GM23338 (cell line): Measurements from ENCODE around the gene MRPS10. TPM values are rescaled to one million over a fixed set of nuclear protein-coding genes. Genes with fewer than 3 reads are reported as not detected.

ENCODE experiments used
- ATAC-seq: fragments of 200-7000 bp; cut with Tn5 transposase; 3 replicates; pipeline ENCODE4 v1.9.1; 2020
- DNase-seq: peaks from one replicate; pipeline ENCODE4 v3.0.0-alpha.2; 2015; ENCODE audit warnings: low spot score
- H2AFZ ChIP-seq: fragments of 200-600 bp; sonication (generic); 2 replicates; pipeline ENCODE4 v1.8.0; 2016; ENCODE audit warnings: antibody characterized with exemption, mild to moderate bottlenecking, moderate library complexity
- H3F3A ChIP-seq: fragments of 200-600 bp; sonication (generic); replicated peaks from 2 replicates; pipeline ENCODE4 v1.8.0; 2017; ENCODE audit warnings: antibody characterized with exemption, mixed run types, low read depth
- H3K27ac ChIP-seq: fragments of 200-600 bp; sonication (generic); 2 replicates; pipeline ENCODE4 v1.6.1; 2016; ENCODE audit warnings: low read depth
- H3K27me3 ChIP-seq: fragments of 200-600 bp; sonication (generic); 2 replicates; pipeline ENCODE4 v1.8.0; 2016; ENCODE audit warnings: mild to moderate bottlenecking, mixed run types, moderate library complexity; ENCODE audit not compliant: insufficient read depth
- H3K36me3 ChIP-seq: fragments of 200-600 bp; sonication (generic); 2 replicates; pipeline ENCODE4 v1.8.0; 2016; ENCODE audit warnings: mild to moderate bottlenecking; ENCODE audit not compliant: insufficient read depth
- H3K4me1 ChIP-seq: fragments of 200-600 bp; sonication (generic); 2 replicates; pipeline ENCODE4 v1.8.0; 2016; ENCODE audit warnings: mild to moderate bottlenecking, moderate library complexity; ENCODE audit not compliant: insufficient read depth
- H3K4me2 ChIP-seq: fragments of 200-600 bp; sonication (generic); 2 replicates; pipeline ENCODE4 v1.7.1; 2017; ENCODE audit warnings: mixed run types
- H3K4me3 ChIP-seq: fragments of 200-600 bp; sonication (generic); 2 replicates; pipeline ENCODE4 v1.6.1; 2016; ENCODE audit warnings: mixed run types
- H3K79me2 ChIP-seq: fragments of 200-600 bp; sonication (generic); replicated peaks from 2 replicates; pipeline ENCODE4 v1.8.0; 2017; ENCODE audit warnings: mild to moderate bottlenecking; ENCODE audit not compliant: insufficient read depth
- H3K9me2 ChIP-seq: fragments of 200-600 bp; sonication (generic); 2 replicates; pipeline ENCODE4 v1.8.0; 2017; ENCODE audit not compliant: insufficient read depth
- H4K20me1 ChIP-seq: fragments of 200-600 bp; sonication (generic); replicated peaks from 2 replicates; pipeline ENCODE4 v1.8.0; 2017; ENCODE audit warnings: mild to moderate bottlenecking; ENCODE audit not compliant: insufficient read depth
- H3K27ac Mint-ChIP-seq: 2 replicates; pipeline ENCODE4 v1.8.0; 2020; ENCODE audit warnings: inconsistent platforms, mild to moderate bottlenecking, moderate library complexity, mixed read lengths
- H3K27me3 Mint-ChIP-seq: 3 replicates; pipeline ENCODE4 v1.8.0; 2022; ENCODE audit warnings: low read depth, mild to moderate bottlenecking, moderate library complexity, mixed read lengths, inconsistent platforms; ENCODE audit not compliant: insufficient read depth, poor library complexity
- H3K36me3 Mint-ChIP-seq: 3 replicates; pipeline ENCODE4 v1.8.0; 2021; ENCODE audit warnings: low read depth, mild to moderate bottlenecking, inconsistent platforms, moderate library complexity, mixed read lengths
- H3K4me1 Mint-ChIP-seq: 3 replicates; pipeline ENCODE4 v1.8.0; 2020; ENCODE audit warnings: mild to moderate bottlenecking, inconsistent platforms, mixed read lengths
- H3K4me3 Mint-ChIP-seq: 3 replicates; pipeline ENCODE4 v1.8.0; 2021; ENCODE audit warnings: moderate library complexity, mild to moderate bottlenecking, inconsistent platforms, mixed read lengths
- H3K9me3 Mint-ChIP-seq: 3 replicates; pipeline ENCODE4 v1.8.0; 2020; ENCODE audit warnings: moderate library complexity, mild to moderate bottlenecking, inconsistent platforms, mixed read lengths
- CREB1 ChIP-seq: fragments of 250-450 bp; sonication (Bioruptor Pico); IDR thresholded peaks from 2 replicates; pipeline ENCODE4 v1.5.0; 2020; ENCODE audit warnings: low read depth, mild to moderate bottlenecking, moderate library complexity
- EZH2 ChIP-seq: fragments of 200-600 bp; sonication (generic); IDR thresholded peaks from one replicate; pipeline ENCODE4 v1.8.0; 2017; ENCODE audit warnings: antibody characterized with exemption, mild to moderate bottlenecking, low read depth; ENCODE audit not compliant: unreplicated experiment
- EZH2phosphoT487 ChIP-seq: fragments of 200-600 bp; sonication (generic); IDR thresholded peaks from one replicate; pipeline ENCODE4 v1.8.1; 2018; ENCODE audit warnings: antibody characterized with exemption; ENCODE audit not compliant: unreplicated experiment
- JUNB ChIP-seq: IDR thresholded peaks from one replicate; pipeline ENCODE4 v1.6.1; 2016; ENCODE audit warnings: antibody characterized with exemption; ENCODE audit not compliant: unreplicated experiment
- NANOG ChIP-seq: IDR thresholded peaks from 2 replicates; pipeline ENCODE4 v1.6.1; 2016; ENCODE audit warnings: antibody characterized with exemption, borderline replicate concordance
- POLR2AphosphoS5 ChIP-seq: IDR thresholded peaks from 2 replicates; pipeline ENCODE4 v1.6.1; 2016; ENCODE audit warnings: antibody characterized with exemption, low read depth
- STAT1 ChIP-seq: IDR thresholded peaks from one replicate; pipeline ENCODE4 v1.6.1; 2016; ENCODE audit warnings: antibody characterized with exemption; ENCODE audit not compliant: unreplicated experiment
- ZNF114 ChIP-seq: fragments of 250-450 bp; sonication (Bioruptor Pico); IDR thresholded peaks from 2 replicates; pipeline ENCODE4 v1.5.0; 2020; ENCODE audit warnings: mild to moderate bottlenecking, moderate library complexity
- ZNF331 ChIP-seq: fragments of 250-450 bp; sonication (Bioruptor Pico); IDR thresholded peaks from 2 replicates; pipeline ENCODE4 v1.5.0; 2020; ENCODE audit warnings: low read depth, mild to moderate bottlenecking, moderate library complexity
- polyA plus RNA-seq: library from polyadenylated mRNA; unstranded; fragments of >200 nt; fragmentation: Nextera tagmentation; extraction: Ambion mirVana; gene quantifications from 2 replicates; pipeline ENCODE4 v1.2.1, GENCODE V29; 2016
- total RNA-seq: library from RNA; depleted of rRNA; stranded (reverse); fragments of >200 nt; shearing (Covaris generic); gene quantifications from 2 replicates; pipeline ENCODE4 v1.2.3, GENCODE V29; 2014
- TF ChIP-seq, protein P1 (sequence below), 2 experiments: fragments of 200-600 bp in 1 of 2; sonication (generic) in 1 of 2; conservative IDR thresholded peaks; 2 replicates each; pipeline versions ENCODE4 v1.5.1 to v1.6.1; 2016 to 2017; ENCODE audit warnings: antibody characterized with exemption in 2 of 2, low read depth in 2 of 2, mild to moderate bottlenecking in 2 of 2, moderate library complexity in 1 of 2
- TF ChIP-seq, protein P2 (sequence below): IDR thresholded peaks from one replicate; pipeline ENCODE4 v1.6.1; 2018; ENCODE audit warnings: antibody characterized with exemption; ENCODE audit not compliant: unreplicated experiment
- TF ChIP-seq, protein P3 (sequence below): IDR thresholded peaks from 2 replicates; pipeline ENCODE4 v1.6.1; 2016; ENCODE audit warnings: antibody characterized with exemption
- TF ChIP-seq, protein P4 (sequence below): fragments of 250-450 bp; sonication (Bioruptor Pico); IDR thresholded peaks from 2 replicates; pipeline ENCODE4 v1.5.0; 2020; ENCODE audit warnings: mild to moderate bottlenecking, moderate library complexity

The MRPS10 gene
- total and polyA plus RNA-seq, 2 experiments from 2014 or later: 36.2 to 42.7 TPM

DNA sequence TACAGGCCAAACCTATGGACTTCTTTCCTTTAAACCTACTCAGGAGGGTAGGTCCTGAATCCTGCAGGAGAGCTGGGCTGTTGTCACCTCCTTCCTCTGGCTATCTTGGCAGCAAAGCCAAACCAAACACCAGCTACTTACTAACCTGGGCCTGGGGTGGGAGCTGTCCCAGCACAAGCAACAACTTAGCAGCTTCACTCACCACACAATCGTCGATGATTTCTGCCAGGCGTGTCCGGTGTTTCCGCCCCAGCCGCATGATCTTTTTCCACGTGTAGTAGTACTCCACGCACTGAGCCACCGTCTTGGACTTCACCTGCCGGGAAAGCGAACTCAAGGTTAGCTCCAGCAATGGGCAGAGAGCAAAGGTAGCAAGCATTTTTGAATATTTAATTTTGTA, 25.4 kb upstream of the MRPS10 start:
- Histone ChIP-seq H3K27me3 (no peaks in the 10 kb centered on the region), H3K79me2 (no peaks in the 10 kb centered on the region), H3K4me1 (peaks cover 11% of the 10 kb centered on the region), H3K4me3 (no peak overlapping the region), H3K27ac (peak overlapping the region; percentile 22; the same call in 1 of the 2 replicates), H2AFZ (no peak overlapping the region), H3K9me2 (no peaks in the 10 kb centered on the region), H4K20me1 (no peaks in the 10 kb centered on the region), H3K36me3 (0 out of 2 replicates have a peak, but pooled peaks cover 5% of the 10 kb centered on the region), H3K4me2 (no peak overlapping the region), H3F3A (no peaks in the 10 kb centered on the region)
- Mint-ChIP-seq H3K4me1 (peaks cover 15% of the 10 kb centered on the region), H3K9me3 (no peaks in the 10 kb centered on the region; the same call in 2 of the 3 replicates), H3K36me3 (peaks cover 61% of the 10 kb centered on the region), H3K27me3 (peaks cover 5% of the 10 kb centered on the region), H3K4me3 (no peak overlapping the region), H3K27ac (no peak overlapping the region)
- DNase-seq (no peak), ATAC-seq (no peak)
- TF ChIP-seq, protein P1, sequence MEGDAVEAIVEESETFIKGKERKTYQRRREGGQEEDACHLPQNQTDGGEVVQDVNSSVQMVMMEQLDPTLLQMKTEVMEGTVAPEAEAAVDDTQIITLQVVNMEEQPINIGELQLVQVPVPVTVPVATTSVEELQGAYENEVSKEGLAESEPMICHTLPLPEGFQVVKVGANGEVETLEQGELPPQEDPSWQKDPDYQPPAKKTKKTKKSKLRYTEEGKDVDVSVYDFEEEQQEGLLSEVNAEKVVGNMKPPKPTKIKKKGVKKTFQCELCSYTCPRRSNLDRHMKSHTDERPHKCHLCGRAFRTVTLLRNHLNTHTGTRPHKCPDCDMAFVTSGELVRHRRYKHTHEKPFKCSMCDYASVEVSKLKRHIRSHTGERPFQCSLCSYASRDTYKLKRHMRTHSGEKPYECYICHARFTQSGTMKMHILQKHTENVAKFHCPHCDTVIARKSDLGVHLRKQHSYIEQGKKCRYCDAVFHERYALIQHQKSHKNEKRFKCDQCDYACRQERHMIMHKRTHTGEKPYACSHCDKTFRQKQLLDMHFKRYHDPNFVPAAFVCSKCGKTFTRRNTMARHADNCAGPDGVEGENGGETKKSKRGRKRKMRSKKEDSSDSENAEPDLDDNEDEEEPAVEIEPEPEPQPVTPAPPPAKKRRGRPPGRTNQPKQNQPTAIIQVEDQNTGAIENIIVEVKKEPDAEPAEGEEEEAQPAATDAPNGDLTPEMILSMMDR (conservative IDR thresholded peaks at IDR 0.05; ENCODE audit: low read depth in 2 of 2): no peak
- TF ChIP-seq JUNB (no peak), EZH2phosphoT487 (no peak), NANOG (no peak), ZNF331 (CRISPR knock-in tag) (no peak), STAT1 (no peak), POLR2AphosphoS5 (no peak), EZH2 (no peak), CREB1 (no peak), ZNF114 (CRISPR knock-in tag) (no peak)
- TF ChIP-seq, protein P2, sequence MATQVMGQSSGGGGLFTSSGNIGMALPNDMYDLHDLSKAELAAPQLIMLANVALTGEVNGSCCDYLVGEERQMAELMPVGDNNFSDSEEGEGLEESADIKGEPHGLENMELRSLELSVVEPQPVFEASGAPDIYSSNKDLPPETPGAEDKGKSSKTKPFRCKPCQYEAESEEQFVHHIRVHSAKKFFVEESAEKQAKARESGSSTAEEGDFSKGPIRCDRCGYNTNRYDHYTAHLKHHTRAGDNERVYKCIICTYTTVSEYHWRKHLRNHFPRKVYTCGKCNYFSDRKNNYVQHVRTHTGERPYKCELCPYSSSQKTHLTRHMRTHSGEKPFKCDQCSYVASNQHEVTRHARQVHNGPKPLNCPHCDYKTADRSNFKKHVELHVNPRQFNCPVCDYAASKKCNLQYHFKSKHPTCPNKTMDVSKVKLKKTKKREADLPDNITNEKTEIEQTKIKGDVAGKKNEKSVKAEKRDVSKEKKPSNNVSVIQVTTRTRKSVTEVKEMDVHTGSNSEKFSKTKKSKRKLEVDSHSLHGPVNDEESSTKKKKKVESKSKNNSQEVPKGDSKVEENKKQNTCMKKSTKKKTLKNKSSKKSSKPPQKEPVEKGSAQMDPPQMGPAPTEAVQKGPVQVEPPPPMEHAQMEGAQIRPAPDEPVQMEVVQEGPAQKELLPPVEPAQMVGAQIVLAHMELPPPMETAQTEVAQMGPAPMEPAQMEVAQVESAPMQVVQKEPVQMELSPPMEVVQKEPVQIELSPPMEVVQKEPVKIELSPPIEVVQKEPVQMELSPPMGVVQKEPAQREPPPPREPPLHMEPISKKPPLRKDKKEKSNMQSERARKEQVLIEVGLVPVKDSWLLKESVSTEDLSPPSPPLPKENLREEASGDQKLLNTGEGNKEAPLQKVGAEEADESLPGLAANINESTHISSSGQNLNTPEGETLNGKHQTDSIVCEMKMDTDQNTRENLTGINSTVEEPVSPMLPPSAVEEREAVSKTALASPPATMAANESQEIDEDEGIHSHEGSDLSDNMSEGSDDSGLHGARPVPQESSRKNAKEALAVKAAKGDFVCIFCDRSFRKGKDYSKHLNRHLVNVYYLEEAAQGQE: no peak
- TF ChIP-seq, protein P3, sequence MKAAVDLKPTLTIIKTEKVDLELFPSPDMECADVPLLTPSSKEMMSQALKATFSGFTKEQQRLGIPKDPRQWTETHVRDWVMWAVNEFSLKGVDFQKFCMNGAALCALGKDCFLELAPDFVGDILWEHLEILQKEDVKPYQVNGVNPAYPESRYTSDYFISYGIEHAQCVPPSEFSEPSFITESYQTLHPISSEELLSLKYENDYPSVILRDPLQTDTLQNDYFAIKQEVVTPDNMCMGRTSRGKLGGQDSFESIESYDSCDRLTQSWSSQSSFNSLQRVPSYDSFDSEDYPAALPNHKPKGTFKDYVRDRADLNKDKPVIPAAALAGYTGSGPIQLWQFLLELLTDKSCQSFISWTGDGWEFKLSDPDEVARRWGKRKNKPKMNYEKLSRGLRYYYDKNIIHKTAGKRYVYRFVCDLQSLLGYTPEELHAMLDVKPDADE: no peak
- TF ChIP-seq, protein P4, sequence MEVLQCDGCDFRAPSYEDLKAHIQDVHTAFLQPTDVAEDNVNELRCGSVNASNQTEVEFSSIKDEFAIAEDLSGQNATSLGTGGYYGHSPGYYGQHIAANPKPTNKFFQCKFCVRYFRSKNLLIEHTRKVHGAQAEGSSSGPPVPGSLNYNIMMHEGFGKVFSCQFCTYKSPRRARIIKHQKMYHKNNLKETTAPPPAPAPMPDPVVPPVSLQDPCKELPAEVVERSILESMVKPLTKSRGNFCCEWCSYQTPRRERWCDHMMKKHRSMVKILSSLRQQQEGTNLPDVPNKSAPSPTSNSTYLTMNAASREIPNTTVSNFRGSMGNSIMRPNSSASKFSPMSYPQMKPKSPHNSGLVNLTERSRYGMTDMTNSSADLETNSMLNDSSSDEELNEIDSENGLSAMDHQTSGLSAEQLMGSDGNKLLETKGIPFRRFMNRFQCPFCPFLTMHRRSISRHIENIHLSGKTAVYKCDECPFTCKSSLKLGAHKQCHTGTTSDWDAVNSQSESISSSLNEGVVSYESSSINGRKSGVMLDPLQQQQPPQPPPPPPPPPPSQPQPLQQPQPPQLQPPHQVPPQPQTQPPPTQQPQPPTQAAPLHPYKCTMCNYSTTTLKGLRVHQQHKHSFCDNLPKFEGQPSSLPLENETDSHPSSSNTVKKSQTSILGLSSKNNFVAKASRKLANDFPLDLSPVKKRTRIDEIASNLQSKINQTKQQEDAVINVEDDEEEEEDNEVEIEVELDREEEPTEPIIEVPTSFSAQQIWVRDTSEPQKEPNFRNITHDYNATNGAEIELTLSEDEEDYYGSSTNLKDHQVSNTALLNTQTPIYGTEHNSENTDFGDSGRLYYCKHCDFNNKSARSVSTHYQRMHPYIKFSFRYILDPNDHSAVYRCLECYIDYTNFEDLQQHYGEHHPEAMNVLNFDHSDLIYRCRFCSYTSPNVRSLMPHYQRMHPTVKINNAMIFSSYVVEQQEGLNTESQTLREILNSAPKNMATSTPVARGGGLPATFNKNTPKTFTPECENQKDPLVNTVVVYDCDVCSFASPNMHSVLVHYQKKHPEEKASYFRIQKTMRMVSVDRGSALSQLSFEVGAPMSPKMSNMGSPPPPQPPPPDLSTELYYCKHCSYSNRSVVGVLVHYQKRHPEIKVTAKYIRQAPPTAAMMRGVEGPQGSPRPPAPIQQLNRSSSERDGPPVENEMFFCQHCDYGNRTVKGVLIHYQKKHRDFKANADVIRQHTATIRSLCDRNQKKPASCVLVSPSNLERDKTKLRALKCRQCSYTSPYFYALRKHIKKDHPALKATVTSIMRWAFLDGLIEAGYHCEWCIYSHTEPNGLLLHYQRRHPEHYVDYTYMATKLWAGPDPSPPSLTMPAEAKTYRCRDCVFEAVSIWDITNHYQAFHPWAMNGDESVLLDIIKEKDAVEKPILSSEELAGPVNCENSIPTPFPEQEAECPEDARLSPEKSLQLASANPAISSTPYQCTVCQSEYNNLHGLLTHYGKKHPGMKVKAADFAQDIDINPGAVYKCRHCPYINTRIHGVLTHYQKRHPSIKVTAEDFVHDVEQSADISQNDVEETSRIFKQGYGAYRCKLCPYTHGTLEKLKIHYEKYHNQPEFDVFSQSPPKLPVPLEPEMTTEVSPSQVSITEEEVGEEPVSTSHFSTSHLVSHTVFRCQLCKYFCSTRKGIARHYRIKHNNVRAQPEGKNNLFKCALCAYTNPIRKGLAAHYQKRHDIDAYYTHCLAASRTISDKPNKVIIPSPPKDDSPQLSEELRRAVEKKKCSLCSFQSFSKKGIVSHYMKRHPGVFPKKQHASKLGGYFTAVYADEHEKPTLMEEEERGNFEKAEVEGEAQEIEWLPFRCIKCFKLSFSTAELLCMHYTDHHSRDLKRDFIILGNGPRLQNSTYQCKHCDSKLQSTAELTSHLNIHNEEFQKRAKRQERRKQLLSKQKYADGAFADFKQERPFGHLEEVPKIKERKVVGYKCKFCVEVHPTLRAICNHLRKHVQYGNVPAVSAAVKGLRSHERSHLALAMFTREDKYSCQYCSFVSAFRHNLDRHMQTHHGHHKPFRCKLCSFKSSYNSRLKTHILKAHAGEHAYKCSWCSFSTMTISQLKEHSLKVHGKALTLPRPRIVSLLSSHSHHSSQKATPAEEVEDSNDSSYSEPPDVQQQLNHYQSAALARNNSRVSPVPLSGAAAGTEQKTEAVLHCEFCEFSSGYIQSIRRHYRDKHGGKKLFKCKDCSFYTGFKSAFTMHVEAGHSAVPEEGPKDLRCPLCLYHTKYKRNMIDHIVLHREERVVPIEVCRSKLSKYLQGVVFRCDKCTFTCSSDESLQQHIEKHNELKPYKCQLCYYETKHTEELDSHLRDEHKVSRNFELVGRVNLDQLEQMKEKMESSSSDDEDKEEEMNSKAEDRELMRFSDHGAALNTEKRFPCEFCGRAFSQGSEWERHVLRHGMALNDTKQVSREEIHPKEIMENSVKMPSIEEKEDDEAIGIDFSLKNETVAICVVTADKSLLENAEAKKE: no peak
